SK-MEL-5 (cell line): ENCODE results near the gene CUTA. TPM values are rescaled to one million over a fixed set of nuclear protein-coding genes. Genes with fewer than 3 reads are reported as not detected.

Experiments used
- DNase-seq: peaks from one replicate; pipeline ENCODE4 v3.0.0-alpha.2; 2016; ENCODE audit warnings: low read depth, low spot score
- in situ Hi-C: cut with HindIII; loops from 2 replicates; pipeline ENCODE4 v1.10.0; 2016; ENCODE audit warnings: low sequenced_read_pairs, high pct_unique_total_duplicates, low pct_unique_long_range_greater_than_20kb
- polyA plus RNA-seq, 2 experiments: library from polyadenylated mRNA; depleted of rRNA; stranded (reverse); fragments of >200 nt; gene quantifications; 2 replicates each; pipeline ENCODE4 v1.2.3, GENCODE V29; 2015
- total RNA-seq: library from RNA; depleted of rRNA; stranded (reverse); fragments of >200 nt; shearing (Covaris generic); gene quantifications from 2 replicates; pipeline ENCODE4 v1.2.3, GENCODE V29; 2014; rRNA removed

CUTA gene, protein sequence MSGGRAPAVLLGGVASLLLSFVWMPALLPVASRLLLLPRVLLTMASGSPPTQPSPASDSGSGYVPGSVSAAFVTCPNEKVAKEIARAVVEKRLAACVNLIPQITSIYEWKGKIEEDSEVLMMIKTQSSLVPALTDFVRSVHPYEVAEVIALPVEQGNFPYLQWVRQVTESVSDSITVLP
- total RNA-seq = 129 and 130 TPM in 2 replicates
- polyA plus RNA-seq (2015; cell fraction: cytosol; rRNA removed) = 134 and 204 TPM in 2 replicates
- 68.4 and 94.0 TPM in 2 replicates for polyA plus RNA-seq (2015; cell fraction: nucleus; rRNA removed)

GRCh38 chr6:33417903-33418689 is at the start of gene CUTA:
Gene CUTA (minus strand): TSS chr6:33418107. CDS start chr6:33418000, 107 bp downstream.
- in situ Hi-C loops = no loop called here
- peak; percentile 99 for DNase-seq

DNA sequence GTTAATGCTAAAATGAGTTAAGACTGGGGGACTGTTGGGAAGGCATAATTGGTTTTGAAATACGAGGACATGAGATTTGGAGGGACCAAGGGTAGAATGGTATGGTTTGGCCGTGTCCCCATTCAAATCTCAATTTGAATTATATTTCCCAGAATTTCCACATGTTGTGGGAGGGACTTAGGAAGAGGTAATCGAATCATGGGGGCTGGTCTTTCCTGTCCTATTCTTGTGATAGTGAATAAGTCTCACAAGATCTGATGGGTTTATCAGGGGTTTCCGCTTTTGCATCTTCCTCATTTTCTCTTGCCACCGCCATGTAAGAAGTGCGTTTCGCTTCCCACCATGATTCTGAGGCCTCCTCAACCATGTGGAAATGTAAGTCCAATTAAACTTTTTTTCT is 49.2 kb upstream of the CUTA start:
- in situ Hi-C loops = no loop called here
- no peak for DNase-seq

- in situ Hi-C loops = no loop called here
- no peak for DNase-seq
These were observed 48.3 kb upstream of the CUTA start for GRCh38 chr6:33466075-33466735.

DNA sequence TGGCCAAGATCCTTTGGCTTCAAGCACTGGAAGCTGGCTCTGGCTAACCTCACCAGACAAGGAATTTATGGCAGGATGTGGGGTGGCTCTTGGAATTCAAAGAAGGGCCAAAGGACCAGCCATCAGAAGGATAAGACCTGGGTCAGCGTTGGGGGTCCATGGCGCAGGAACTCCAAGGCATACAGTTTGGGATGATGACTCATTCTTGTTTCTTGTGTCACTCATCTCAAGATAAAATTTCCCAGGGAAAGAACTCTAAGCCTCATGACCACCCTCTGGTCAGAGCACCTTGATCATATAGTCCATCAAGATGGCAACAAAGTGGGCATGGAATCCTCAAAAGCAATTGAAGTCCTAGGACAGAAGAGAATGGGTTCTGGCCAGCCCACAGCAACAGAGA is 41.3 kb upstream of the CUTA start:
- in situ Hi-C loops = no loop called here
- no peak for DNase-seq

- in situ Hi-C loops = no loop called here
- no peak for DNase-seq
These were observed 40.8 kb upstream of the CUTA start for GRCh38 chr6:33458676-33459075.

DNA sequence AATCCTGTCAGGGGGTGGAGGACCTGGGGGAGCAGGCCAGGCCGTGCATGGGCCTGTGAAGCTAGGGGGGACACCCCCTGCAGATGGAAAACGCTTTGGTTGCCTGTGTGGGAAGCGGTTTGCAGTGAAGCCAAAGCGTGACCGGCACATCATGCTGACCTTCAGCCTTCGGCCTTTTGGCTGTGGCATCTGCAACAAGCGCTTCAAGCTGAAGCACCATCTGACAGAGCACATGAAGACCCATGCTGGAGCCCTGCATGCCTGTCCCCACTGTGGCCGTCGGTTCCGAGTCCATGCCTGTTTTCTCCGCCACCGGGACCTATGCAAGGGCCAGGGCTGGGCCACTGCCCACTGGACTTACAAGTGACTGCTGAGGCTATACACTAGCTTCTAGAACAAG is 38.2 kb upstream of the CUTA start:
- no peak for DNase-seq
- in situ Hi-C loops = no loop called here

DNA sequence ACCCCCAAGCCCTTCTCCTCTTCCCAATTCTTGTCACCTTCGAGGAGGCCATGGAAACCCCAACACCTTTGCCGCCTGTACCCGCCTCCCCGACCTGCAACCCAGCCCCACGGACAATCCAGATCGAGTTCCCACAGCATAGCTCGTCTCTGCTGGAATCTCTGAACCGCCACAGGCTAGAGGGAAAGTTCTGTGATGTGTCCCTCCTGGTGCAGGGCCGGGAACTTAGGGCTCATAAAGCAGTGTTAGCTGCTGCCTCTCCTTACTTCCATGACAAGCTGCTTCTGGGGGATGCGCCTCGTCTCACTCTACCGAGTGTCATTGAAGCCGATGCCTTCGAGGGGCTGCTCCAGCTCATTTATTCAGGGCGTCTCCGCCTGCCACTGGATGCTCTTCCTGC is 37.1 kb upstream of the CUTA start:
- in situ Hi-C loops = no loop called here
- no peak for DNase-seq

DNA sequence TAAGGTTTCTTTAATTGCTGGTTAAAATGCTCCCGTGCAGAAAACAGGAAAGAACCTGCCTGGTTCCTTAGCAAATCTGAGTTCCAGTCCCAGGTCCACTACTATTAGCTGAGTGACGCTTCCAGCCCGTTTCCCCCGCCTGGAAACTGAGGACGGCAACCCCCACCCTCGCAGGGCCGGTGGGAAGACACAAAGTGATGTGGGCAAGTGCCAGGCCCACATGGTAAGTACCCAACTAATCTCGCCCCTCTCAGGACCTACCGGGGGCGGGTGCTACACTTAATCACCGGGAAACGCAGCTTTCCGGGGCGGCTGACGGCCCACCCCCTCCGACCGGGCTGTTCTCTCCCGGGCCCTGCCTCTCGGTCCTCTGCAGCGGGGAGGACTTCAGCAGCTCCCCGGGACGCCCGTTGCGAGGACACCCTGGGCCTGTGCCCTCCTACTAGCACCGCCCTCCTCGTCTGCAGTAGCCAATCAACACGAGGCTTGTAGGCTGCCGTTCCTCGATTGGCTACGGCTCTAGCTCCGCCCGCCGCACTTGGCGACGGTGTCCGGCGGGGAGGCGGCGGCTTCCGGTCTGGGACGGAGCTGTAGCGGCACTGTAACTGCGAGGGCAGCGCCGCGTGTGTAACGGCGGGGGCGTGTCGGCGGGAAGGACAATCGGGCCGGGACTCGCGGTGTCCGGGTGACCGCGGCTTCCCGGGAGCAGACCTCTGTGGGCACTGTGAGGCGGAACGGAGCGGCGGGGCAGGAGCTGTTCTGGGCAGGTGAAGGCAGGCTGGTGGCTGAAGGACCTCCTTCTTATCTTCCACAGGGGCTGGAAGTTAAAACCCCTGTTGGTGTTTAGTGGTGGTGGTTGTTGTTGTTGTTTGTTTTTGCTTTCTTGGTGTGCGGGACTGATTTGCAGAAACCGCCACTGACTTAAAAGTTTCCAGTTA is 36.4 kb upstream of the CUTA start, which contains the start of gene ZBTB9:
ZBTB9 (plus strand) TSS at position 568 of the 938 bp plus-strand sequence. CDS start 525 bp downstream, outside the sequence.
- DNase-seq = peak; percentile 95
- in situ Hi-C loops = no loop called here

GRCh38 chr6:33453393-33454008 is 35.6 kb upstream of the CUTA start:
- no peak for DNase-seq
- in situ Hi-C loops = no loop called here

- DNase-seq = no peak
- in situ Hi-C loops = no loop called here
These were observed 34.6 kb upstream of the CUTA start for GRCh38 chr6:33452496-33452895.

GRCh38 chr6:33451606-33452005 is 33.7 kb upstream of the CUTA start:
- no peak for DNase-seq
- in situ Hi-C loops = no loop called here

- in situ Hi-C loops = no loop called here
These were observed 32.5 kb upstream of the CUTA start for GRCh38 chr6:33450434-33450833.

DNA sequence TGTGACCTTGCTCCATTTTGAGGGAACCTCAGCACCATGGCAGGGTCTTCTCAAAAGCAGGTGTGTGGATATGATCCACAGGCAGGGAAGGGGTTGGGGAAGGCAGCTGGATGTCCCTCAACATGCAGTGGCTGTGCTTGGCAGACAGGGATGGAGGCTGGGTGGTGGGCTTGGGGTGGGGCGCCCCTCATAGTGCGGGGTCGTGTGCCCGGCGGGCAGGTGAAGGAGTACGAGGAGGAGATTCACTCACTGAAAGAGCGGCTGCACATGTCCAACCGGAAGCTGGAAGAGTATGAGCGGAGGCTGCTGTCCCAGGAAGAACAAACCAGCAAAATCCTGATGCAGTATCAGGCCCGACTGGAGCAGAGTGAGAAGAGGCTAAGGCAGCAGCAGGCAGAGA is 28.4 kb upstream of the CUTA start:
- in situ Hi-C loops = no loop called here
- no peak for DNase-seq

More at GRCh38 chr6:33450434-33450833, 32.5 kb upstream of the CUTA start:
- DNase-seq = no peak

DNA sequence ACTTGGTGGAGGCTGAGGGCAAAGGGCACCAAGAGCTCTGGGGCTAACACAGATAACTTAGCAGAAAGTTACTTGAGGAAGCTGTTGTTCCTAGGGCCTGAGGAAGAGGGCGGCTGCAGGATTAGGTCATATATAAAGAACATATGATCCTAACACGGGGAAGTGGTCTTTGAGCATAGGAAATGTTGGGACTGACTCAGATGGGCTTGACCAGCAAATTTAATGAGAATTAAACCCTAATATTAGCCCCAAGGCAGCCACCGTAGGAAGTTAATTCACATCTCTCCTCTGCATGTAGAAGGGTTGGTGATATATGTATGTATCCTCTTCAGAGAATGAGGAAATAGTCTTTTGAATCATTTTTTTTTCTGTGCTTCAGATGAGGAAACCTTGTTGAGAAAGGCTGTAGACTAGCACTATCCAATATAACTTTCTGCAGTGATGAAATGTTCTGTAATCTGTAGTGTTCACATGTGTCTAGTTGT is 27.3 kb upstream of the CUTA start:
- DNase-seq = no peak
- in situ Hi-C loops = no loop called here

DNA sequence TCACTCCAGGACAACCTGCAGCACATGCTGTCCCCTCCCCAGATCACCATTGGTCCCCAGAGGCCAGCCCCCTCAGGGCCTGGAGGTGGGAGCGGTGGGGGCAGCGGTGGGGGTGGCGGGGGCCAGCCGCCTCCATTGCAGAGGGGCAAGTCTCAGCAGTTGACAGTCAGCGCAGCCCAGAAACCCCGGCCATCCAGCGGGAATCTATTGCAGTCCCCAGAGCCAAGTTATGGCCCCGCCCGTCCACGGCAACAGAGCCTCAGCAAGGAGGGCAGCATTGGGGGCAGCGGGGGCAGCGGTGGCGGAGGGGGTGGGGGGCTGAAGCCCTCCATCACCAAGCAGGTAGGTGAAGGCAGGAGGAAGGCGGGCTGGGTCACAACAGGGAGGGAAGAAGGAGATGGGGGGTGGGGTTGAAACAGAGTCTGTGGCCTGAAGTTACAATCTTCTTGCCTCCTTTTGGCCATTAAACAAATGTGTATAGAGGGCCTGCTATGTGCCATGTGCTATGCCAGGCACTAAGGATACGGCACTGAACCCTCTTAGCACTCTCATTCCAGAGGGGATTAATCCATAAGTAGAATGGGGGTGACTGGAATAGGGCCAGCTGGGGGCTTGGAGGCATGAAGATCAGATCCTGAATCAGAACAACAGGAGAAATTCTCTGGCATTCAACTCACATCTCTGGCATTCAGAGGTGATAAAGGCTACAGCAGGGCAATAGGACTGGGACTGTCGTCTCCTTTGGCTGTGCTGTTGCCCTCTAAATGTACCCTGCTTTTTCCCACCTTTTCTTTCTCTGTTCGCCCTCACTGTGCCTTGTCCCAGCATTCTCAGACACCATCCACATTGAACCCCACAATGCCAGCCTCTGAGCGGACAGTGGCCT is 26.0 kb upstream of the CUTA start:
- in situ Hi-C loops = no loop called here

GRCh38 chr6:33443025-33443424 is 25.1 kb upstream of the CUTA start:
- DNase-seq = no peak
- in situ Hi-C loops = no loop called here

More for the DNA sequence above, 26.0 kb upstream of the CUTA start:
- DNase-seq = no peak
